ENCODE measurements around the gene NTM.

The NTM gene

GRCh38 chr11:132114185-132114584 is 743.8 kb downstream of the NTM start:
- Histone ChIP-seq H3K9me3 (ENCODE audit: control insufficient read depth, low read length) (no peaks in the 10 kb centered on the region), H3K9ac (ENCODE audit: low read length) (no peak overlapping the region), H3K4me1 (ENCODE audit: control insufficient read depth, insufficient read depth, low read length) (peaks cover 28% of the 10 kb centered on the region), H3K36me3 (ENCODE audit: control insufficient read depth, insufficient read depth, low read length, severe bottlenecking) (no peaks in the 10 kb centered on the region), H3K27me3 (replicated peaks; ENCODE audit: control insufficient read depth, insufficient read depth, low read length) (no peaks in the 10 kb centered on the region), H3K4me3 (ENCODE audit: low read length) (no peak overlapping the region)
- no peak for DNase-seq (ENCODE audit: low read depth)

DNA sequence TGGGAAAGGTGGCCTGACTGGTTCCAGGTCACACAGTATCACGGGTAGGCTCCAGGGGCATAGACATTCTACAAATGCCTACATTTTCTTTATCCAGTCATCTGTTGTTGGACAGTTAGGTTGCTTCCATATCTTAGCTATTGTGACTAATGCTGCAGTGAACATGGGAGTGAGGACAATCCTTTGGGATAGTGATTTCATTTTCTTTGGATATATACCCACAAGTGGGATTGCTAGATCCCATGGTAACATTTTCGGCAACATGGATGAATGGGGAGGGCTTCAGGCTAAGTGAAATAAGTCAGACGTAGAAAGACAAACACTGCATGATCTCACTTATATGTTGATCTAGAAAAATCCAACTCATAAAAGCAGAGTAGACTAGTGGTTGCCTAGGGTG is 744.3 kb downstream of the NTM start:
- no peaks in the 10 kb centered on the region for H3K27me3 ChIP-seq (replicated peaks; ENCODE audit: control insufficient read depth, insufficient read depth, low read length)
- peaks cover 28% of the 10 kb centered on the region for H3K4me1 ChIP-seq (ENCODE audit: control insufficient read depth, insufficient read depth, low read length)
- DNase-seq (ENCODE audit: low read depth) = no peak
- no peak overlapping the region for H3K4me3 ChIP-seq (ENCODE audit: low read length)
- H3K36me3 ChIP-seq (ENCODE audit: control insufficient read depth, insufficient read depth, low read length, severe bottlenecking) = no peaks in the 10 kb centered on the region
- H3K9me3 ChIP-seq (ENCODE audit: control insufficient read depth, low read length) = no peaks in the 10 kb centered on the region
- no peak overlapping the region for H3K9ac ChIP-seq (ENCODE audit: low read length)

- H3K4me3 ChIP-seq (ENCODE audit: low read length) = no peak overlapping the region
- H3K4me1 ChIP-seq (ENCODE audit: control insufficient read depth, insufficient read depth, low read length) = peaks cover 28% of the 10 kb centered on the region
- no peak for DNase-seq (ENCODE audit: low read depth)
Observed at GRCh38 chr11:132115454-132115853, 745.0 kb downstream of the NTM start.

DNA sequence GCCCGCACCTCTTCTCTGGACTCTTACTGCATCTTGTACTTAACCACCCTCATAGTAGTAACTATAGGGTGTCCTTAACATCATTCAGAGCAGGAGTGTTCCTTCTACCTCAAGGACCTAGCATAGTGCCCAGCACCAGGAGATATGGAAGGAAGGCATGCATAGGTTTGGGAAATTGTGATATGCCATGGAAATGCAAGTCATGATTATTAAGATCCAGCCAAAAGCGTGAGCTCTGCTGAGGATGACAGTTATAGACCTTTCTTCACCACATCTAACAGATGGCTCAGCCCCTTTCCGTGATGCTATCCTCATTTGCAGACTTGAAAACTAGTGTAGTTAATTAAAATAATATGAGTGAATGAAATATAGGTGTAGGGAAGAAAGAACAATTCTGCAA is 746.1 kb downstream of the NTM start:
- DNase-seq (ENCODE audit: low read depth) = no peak
- Histone ChIP-seq H3K4me1 (ENCODE audit: control insufficient read depth, insufficient read depth, low read length) (peaks cover 24% of the 10 kb centered on the region), H3K36me3 (ENCODE audit: control insufficient read depth, insufficient read depth, low read length, severe bottlenecking) (no peaks in the 10 kb centered on the region), H3K4me3 (ENCODE audit: low read length) (no peak overlapping the region), H3K9me3 (ENCODE audit: control insufficient read depth, low read length) (no peaks in the 10 kb centered on the region), H3K9ac (ENCODE audit: low read length) (no peak overlapping the region), H3K27me3 (replicated peaks; ENCODE audit: control insufficient read depth, insufficient read depth, low read length) (no peaks in the 10 kb centered on the region)

More at GRCh38 chr11:132115454-132115853, 745.0 kb downstream of the NTM start:
- no peaks in the 10 kb centered on the region for H3K27me3 ChIP-seq (replicated peaks; ENCODE audit: control insufficient read depth, insufficient read depth, low read length)
- no peak overlapping the region for H3K9ac ChIP-seq (ENCODE audit: low read length)
- H3K36me3 ChIP-seq (ENCODE audit: control insufficient read depth, insufficient read depth, low read length, severe bottlenecking) = no peaks in the 10 kb centered on the region
- H3K9me3 ChIP-seq (ENCODE audit: control insufficient read depth, low read length) = no peaks in the 10 kb centered on the region

GRCh38 chr11:132118661-132119060 is 748.2 kb downstream of the NTM start:
- H3K9me3 ChIP-seq (ENCODE audit: control insufficient read depth, low read length) = no peaks in the 10 kb centered on the region
- no peak overlapping the region for H3K9ac ChIP-seq (ENCODE audit: low read length)
- no peaks in the 10 kb centered on the region for H3K36me3 ChIP-seq (ENCODE audit: control insufficient read depth, insufficient read depth, low read length, severe bottlenecking)
- no peak overlapping the region for H3K4me3 ChIP-seq (ENCODE audit: low read length)
- no peak for DNase-seq (ENCODE audit: low read depth)
- H3K4me1 ChIP-seq (ENCODE audit: control insufficient read depth, insufficient read depth, low read length) = peaks cover 16% of the 10 kb centered on the region
- H3K27me3 ChIP-seq (replicated peaks; ENCODE audit: control insufficient read depth, insufficient read depth, low read length) = no peaks in the 10 kb centered on the region

DNA sequence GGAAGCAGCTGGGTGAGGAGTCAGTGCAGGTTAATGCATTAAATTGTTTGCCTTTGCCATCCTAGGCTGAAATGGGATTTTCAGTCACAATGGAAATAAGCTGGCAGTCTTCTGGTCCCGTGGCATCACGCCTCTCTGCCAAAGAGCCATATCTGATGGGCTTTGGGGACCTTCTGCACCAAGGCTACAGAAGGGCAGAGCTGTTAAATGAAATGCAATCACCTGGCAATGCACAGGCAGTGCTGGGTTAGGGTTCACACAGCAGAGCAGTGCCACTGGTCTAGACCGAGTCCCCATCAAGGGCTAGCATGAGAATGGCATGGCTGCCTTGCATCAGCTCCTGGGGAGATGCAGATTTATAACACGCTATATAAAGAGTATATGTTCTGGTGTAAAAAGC is 749.2 kb downstream of the NTM start:
- Histone ChIP-seq H3K4me1 (ENCODE audit: control insufficient read depth, insufficient read depth, low read length) (peaks cover 10% of the 10 kb centered on the region), H3K27me3 (replicated peaks; ENCODE audit: control insufficient read depth, insufficient read depth, low read length) (no peaks in the 10 kb centered on the region), H3K4me3 (ENCODE audit: low read length) (no peak overlapping the region), H3K9ac (ENCODE audit: low read length) (no peak overlapping the region), H3K36me3 (ENCODE audit: control insufficient read depth, insufficient read depth, low read length, severe bottlenecking) (no peaks in the 10 kb centered on the region), H3K9me3 (ENCODE audit: control insufficient read depth, low read length) (no peaks in the 10 kb centered on the region)
- DNase-seq (ENCODE audit: low read depth) = no peak

DNA sequence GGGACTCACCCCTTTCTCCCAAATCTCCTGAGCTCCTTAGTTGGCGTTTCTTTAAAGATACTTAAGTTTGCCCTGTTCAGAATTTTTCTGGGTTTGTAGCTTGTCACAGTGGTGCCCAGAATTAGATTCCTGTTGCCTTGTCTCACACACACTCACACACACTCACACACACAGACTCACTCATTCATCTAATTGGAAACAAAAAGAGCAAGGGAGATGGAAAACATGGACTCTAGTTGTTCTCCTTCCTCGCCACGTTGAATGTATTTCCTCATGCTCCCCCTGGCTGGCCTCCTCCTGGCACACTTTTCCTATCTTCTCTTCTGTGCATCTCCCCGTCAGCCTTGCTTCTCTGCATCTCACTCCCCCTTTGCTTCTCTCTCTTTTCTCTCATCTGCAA is 752.3 kb downstream of the NTM start:
- Histone ChIP-seq H3K9ac (ENCODE audit: low read length) (no peak overlapping the region), H3K9me3 (ENCODE audit: control insufficient read depth, low read length) (no peaks in the 10 kb centered on the region), H3K27me3 (replicated peaks; ENCODE audit: control insufficient read depth, insufficient read depth, low read length) (no peaks in the 10 kb centered on the region), H3K4me3 (ENCODE audit: low read length) (no peak overlapping the region), H3K4me1 (ENCODE audit: control insufficient read depth, insufficient read depth, low read length) (peaks cover 19% of the 10 kb centered on the region), H3K36me3 (ENCODE audit: control insufficient read depth, insufficient read depth, low read length, severe bottlenecking) (no peaks in the 10 kb centered on the region)
- no peak for DNase-seq (ENCODE audit: low read depth)

- no peak overlapping the region for H3K9ac ChIP-seq (ENCODE audit: low read length)
- DNase-seq (ENCODE audit: low read depth) = no peak
- no peak overlapping the region for H3K4me3 ChIP-seq (ENCODE audit: low read length)
- no peaks in the 10 kb centered on the region for H3K36me3 ChIP-seq (ENCODE audit: control insufficient read depth, insufficient read depth, low read length, severe bottlenecking)
- H3K27me3 ChIP-seq (replicated peaks; ENCODE audit: control insufficient read depth, insufficient read depth, low read length) = no peaks in the 10 kb centered on the region
- no peaks in the 10 kb centered on the region for H3K9me3 ChIP-seq (ENCODE audit: control insufficient read depth, low read length)
- H3K4me1 ChIP-seq (ENCODE audit: control insufficient read depth, insufficient read depth, low read length) = peaks cover 19% of the 10 kb centered on the region
Observed at GRCh38 chr11:132123449-132123848, 753.0 kb downstream of the NTM start.

- H3K9ac ChIP-seq (ENCODE audit: low read length) = no peak overlapping the region
- DNase-seq (ENCODE audit: low read depth) = no peak
- H3K27me3 ChIP-seq (replicated peaks; ENCODE audit: control insufficient read depth, insufficient read depth, low read length) = no peaks in the 10 kb centered on the region
- no peaks in the 10 kb centered on the region for H3K9me3 ChIP-seq (ENCODE audit: control insufficient read depth, low read length)
- no peaks in the 10 kb centered on the region for H3K36me3 ChIP-seq (ENCODE audit: control insufficient read depth, insufficient read depth, low read length, severe bottlenecking)
- H3K4me3 ChIP-seq (ENCODE audit: low read length) = no peak overlapping the region
- H3K4me1 ChIP-seq (ENCODE audit: control insufficient read depth, insufficient read depth, low read length) = peaks cover 19% of the 10 kb centered on the region
Observed at GRCh38 chr11:132123854-132124835, 753.7 kb downstream of the NTM start.

DNA sequence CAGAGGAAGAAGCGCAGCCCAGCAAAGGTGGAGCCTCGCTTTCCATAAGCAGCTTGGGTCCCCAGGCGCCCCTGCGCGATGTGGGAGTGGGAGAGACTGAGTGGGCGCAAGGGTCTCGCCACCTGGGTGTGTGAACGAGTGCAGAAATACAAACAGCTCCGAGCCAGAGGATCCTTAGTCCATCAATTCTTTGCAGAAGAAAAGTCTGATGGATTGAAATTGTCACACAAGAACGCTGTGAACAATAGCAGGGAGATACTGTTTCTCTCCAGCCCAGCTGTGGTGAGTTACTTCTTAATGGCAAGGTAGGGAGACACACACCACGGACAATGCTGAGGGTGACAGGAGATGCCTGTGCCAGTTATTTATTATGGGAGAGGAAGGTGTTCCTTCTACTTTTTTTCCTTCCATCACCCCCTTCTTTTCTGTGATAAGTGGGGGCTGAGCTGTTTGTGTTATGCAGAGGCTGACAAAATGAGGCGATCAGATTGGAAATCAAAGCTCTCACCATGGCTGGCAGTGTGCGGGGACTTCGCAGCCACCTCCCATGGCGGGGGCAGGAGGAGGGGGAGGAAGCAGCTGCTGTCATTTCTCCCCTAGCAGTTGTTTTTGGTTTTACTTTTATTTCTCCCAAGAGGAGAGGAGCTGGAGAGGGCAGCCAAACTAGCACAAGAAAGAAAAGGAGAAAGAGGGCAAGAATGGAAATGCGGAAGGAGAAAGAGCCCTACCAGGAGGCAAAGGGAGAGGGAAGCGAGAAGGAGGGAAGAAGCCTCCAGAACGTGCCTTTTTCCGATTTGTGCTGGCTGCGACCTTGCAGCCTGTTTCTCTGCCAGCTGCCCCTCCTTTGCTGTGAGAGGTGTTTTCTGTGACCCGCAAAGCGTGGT is 755.8 kb downstream of the NTM start:
- Histone ChIP-seq H3K9me3 (ENCODE audit: control insufficient read depth, low read length) (no peaks in the 10 kb centered on the region), H3K9ac (ENCODE audit: low read length) (peak overlapping the region; percentile 85), H3K4me3 (ENCODE audit: low read length) (peak overlapping the region; percentile 84), H3K27me3 (replicated peaks; ENCODE audit: control insufficient read depth, insufficient read depth, low read length) (no peaks in the 10 kb centered on the region), H3K4me1 (ENCODE audit: control insufficient read depth, insufficient read depth, low read length) (peaks cover 19% of the 10 kb centered on the region), H3K36me3 (ENCODE audit: control insufficient read depth, insufficient read depth, low read length, severe bottlenecking) (no peaks in the 10 kb centered on the region)
- DNase-seq (ENCODE audit: low read depth) = peak; percentile 59

Data from adipocyte (in vitro differentiated cells).